Activated CD4-positive, CD25-positive, alpha-beta regulatory T cell treated with anti-CD3 and anti-CD28 coated beads, Interleukin-2, amount 50 U/mL, for 16 hours (primary cell): Measurements from ENCODE around the gene KEAP1.

ENCODE experiments used
- DNase-seq: peaks from one replicate; pipeline ENCODE4 v3.0.0-alpha.2; 2020; ENCODE audit warnings: low read depth, low spot score

KEAP1 gene

DNA sequence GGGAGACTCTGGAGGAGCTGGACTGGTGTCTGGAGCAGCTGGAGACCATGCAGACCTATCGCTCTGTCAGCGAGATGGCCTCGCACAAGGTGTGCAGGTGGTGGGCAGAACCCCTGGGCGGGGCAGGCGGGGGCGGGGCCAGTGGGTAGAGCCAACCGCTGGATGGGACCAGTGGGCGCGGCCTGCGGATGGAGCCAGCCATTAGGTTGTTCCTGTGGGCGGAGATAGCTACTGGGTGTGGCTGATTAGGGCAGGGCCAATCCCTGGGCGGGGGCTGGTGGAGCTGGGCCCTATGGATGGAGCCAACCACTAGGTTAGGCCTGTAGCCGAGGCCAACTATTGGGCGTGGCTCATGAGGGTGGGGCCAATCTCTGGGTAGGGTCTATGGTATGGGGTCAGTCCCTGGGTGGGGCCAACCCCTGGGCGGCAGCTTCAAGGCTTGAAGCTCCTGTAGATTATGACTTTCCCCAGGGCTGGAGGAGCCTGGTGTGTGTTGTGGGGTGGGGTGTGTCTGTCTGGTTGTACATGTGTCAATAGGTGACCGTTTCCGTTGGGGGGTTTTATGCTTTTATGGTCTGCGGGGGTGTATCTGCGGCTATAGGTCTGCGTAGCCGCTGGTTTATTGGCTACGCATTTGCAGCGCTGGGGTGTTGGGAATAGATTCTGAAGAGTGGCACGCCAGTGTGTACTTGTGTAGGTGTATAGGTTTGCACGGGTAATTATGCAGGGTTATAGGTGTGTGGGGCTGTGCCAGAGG lies 52.1 kb downstream of the KEAP1 start:
- DNase-seq, result no peak

DNA sequence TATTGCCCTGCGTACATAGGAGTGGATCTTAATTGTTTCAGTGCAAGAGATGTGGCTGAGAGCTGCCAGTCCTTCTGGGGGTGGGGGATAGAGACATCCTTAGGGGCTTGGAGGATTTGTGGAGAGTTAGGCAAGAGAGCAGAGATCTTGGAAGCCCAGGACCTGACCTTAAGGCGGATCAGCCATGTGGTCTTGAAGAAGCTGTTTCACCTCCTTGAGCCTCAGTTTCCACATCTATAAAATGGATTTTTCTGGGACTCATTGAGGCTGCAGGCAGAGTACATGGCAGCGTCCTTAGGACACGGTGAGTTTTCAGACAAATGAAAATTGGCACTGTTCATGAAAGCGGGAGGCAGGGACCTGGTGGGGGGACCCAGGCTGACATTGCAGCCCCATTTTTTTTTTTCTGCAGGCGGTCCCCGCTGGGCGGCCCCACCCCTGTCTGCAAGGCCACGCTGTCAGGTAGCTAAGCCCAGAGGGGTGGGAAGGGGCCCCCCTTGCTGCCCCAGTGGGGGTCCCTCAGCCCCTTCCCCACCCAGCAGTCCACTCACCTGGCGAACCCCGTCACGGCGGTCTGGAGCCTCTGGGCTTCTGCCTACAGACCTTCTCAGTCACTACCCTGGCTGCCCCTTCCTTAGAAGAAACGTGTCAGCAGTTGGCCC lies 52.8 kb downstream of the KEAP1 start:
- DNase-seq, result no peak

DNA sequence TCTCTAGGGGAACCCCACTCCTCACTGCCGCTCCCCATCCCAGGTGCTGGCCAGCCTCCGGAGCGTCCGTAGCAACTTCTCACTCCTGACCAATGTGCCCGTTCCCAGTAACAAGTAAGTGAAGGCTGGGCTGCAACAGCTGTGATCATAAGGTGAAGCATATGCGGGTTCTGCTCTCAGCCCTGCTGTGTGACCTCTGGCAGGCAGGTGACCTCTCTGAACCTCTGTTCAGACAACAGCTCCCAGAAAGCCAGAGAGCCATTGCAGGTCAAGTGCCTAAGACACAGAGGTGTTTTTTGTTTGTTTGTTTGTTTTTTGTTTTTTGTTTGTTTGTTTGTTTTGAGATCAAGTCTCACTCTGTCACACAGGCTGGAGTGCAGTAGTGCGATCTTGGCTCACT lies 54.1 kb downstream of the KEAP1 start:
- DNase-seq, result no peak

DNA sequence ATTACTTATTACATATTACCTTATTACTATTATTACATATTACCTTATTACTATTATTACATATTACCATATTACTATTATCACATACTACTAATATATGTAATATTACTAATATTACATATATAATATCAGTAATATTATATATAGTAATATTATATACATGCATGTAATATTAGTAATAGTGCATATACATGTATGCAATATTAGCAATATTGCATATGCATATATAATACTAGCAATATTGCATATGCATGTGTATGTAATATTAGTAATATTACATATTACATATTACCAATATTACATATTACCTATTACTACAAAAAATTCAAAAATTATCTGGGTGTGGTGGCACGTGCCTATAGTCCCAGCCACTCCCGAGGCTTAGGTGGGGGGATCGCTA lies 60.5 kb downstream of the KEAP1 start:
- DNase-seq, result no peak

DNA sequence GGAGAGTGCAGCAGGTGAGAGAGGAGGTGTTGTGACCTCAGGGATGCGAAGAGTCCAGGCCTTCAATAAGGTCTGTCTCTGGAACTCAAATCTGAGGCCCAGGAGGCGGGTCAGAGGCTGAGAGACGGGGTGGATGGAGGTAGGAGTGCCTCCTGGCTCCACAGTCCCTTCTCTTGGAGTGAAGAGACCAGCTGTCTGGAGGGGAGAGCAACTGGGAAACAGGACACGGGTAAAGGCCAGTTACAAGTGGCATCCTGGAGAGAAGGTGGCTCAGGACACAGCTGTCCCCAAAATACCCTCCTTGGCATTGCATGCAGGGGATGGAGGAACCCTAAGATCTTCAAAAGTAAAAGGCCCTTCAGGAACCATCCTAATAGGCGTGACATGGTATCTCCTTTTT lies 63.6 kb downstream of the KEAP1 start:
- no peak for DNase-seq
